ENCODE measurements around the gene YWHAG.

GRCh38 chr7:76356823-76357222 lies 2.0 kb downstream of the YWHAG start:
- no peak for TF ChIP-seq SP1 (IDR thresholded peaks at IDR 0.05)
- TF ChIP-seq, protein P1, sequence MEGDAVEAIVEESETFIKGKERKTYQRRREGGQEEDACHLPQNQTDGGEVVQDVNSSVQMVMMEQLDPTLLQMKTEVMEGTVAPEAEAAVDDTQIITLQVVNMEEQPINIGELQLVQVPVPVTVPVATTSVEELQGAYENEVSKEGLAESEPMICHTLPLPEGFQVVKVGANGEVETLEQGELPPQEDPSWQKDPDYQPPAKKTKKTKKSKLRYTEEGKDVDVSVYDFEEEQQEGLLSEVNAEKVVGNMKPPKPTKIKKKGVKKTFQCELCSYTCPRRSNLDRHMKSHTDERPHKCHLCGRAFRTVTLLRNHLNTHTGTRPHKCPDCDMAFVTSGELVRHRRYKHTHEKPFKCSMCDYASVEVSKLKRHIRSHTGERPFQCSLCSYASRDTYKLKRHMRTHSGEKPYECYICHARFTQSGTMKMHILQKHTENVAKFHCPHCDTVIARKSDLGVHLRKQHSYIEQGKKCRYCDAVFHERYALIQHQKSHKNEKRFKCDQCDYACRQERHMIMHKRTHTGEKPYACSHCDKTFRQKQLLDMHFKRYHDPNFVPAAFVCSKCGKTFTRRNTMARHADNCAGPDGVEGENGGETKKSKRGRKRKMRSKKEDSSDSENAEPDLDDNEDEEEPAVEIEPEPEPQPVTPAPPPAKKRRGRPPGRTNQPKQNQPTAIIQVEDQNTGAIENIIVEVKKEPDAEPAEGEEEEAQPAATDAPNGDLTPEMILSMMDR (IDR thresholded peaks at IDR 0.05; ENCODE audit: low read depth, low read length, missing input control), result no peak
